Vagina (tissue), 2 donors: ENCODE results near the gene TTI1. TPM values are rescaled to one million over a fixed set of nuclear protein-coding genes. Genes with fewer than 3 reads are reported as not detected.

Source experiments
- DNase-seq, 2 donors: peaks; one replicate each; pipeline ENCODE4 v3.0.0-alpha.2; 2017; ENCODE audit errors: extremely low spot score in 2 of 2
- H3K27ac ChIP-seq: fragments of 200-600 bp; sonication (generic); one replicate; pipeline ENCODE4 v1.5.1; 2019
- H3K27me3 ChIP-seq: fragments of 200-600 bp; sonication (generic); one replicate; pipeline ENCODE4 v1.5.1; 2019
- H3K36me3 ChIP-seq, 2 donors: fragments of 200-600 bp; sonication (generic); one replicate each; pipeline ENCODE4 v1.5.1; 2017 to 2019
- H3K4me1 ChIP-seq: fragments of 200-600 bp; sonication (generic); one replicate; pipeline ENCODE4 v1.5.1; 2019
- H3K4me3 ChIP-seq, 2 donors: fragments of 200-600 bp; sonication (generic); 1 replicate in 1 of 2; 2 replicates in 1 of 2; pipeline ENCODE4 v1.5.1; 2016 to 2019
- H3K9me3 ChIP-seq: fragments of 200-600 bp; sonication (generic); one replicate; pipeline ENCODE4 v1.5.1; 2019
- CTCF ChIP-seq, 3 experiments: fragments of 450-650 bp in 2 of 3; fragments of 200-600 bp in 1 of 3; sonication (generic) in 1 of 3; IDR thresholded peaks; one replicate each; pipeline ENCODE4 v1.5.1; 2017 to 2019; ENCODE audit warnings: antibody characterized with exemption in 3 of 3, mild to moderate bottlenecking in 2 of 3, moderate library complexity in 2 of 3
- POLR2A ChIP-seq, 2 donors: fragments of 450-650 bp; IDR thresholded peaks; one replicate each; pipeline ENCODE4 v1.6.1; 2017; ENCODE audit warnings: antibody characterized with exemption in 2 of 2, mild to moderate bottlenecking in 2 of 2, moderate library complexity in 2 of 2
- POLR2AphosphoS5 ChIP-seq, 2 donors: sonication (generic); formaldehyde crosslinking; IDR thresholded peaks; one replicate each; pipeline ENCODE4 v1.9.0; 2017; ENCODE audit warnings: antibody characterized with exemption in 2 of 2, mild to moderate bottlenecking in 2 of 2, low read depth in 1 of 2; ENCODE audit not compliant: insufficient read depth in 1 of 2
- intact Hi-C: fragments of 100-400 bp; cut with DNase I; formaldehyde crosslinking; loops from one replicate; pipeline ENCODE4 v1.15.1; 2023
- total RNA-seq: library from RNA; depleted of rRNA; stranded (reverse); fragments of >200 nt; gene quantifications from one replicate; pipeline ENCODE4 v1.2.3, GENCODE V29; 2016

TTI1 gene
- total RNA-seq, 1 donor from 2014 or later, result 13.5 TPM

GRCh38 chr20:37961066-37961465 lies 72.2 kb downstream of the TTI1 start:
- Histone ChIP-seq H3K9me3 (no peaks in the 10 kb centered on the region), H3K27me3 (no peaks in the 10 kb centered on the region), H3K27ac (no peak overlapping the region), H3K4me1 (no peaks in the 10 kb centered on the region), H3K36me3 (no peaks in the 10 kb centered on the region), H3K4me3 (no peak overlapping the region)
- intact Hi-C loops, result no loop called here
- DNase-seq, result no peak
- TF ChIP-seq POLR2AphosphoS5 (IDR thresholded peaks at IDR 0.05; ENCODE audit: insufficient read depth in 1 of 2, low read depth in 1 of 2) (no peak), CTCF (IDR thresholded peaks at IDR 0.05) (no peak), POLR2A (IDR thresholded peaks at IDR 0.05) (no peak)

DNA sequence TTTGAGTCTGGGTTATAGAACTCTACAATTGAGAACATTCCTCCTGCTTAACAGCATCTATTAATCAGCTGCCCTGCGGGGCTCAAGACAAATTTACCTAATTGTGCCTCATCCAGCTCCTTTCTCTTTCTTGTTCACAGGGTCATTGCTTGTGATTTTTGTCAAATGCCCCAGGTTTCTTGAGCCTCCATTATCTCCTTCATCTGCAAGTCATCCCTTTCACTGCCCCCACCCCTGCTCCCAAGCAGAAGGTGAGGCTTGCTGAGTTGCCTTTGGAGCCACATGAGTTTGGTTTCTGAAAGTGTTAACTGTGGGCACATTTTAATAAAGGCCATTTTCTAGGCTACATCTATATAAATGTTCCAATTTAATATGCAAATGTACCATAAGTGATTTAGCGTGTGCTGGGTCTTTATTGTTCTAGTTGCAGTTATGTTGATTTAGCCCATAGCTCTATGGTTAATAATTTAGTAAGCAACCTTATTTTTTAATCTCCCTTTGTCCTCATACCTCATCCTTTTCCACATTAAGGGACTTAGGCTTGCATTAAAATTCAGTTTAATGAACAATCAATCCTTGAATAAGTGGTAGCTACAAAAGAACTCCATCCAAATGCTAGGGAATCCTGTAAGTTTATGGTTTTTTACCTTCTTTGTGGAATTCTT lies 74.3 kb downstream of the TTI1 start:
- Histone ChIP-seq H3K4me1 (no peaks in the 10 kb centered on the region), H3K27ac (no peak overlapping the region), H3K27me3 (no peaks in the 10 kb centered on the region), H3K9me3 (no peaks in the 10 kb centered on the region), H3K36me3 (no peaks in the 10 kb centered on the region), H3K4me3 (no peak overlapping the region)
- no peak for TF ChIP-seq POLR2A (IDR thresholded peaks at IDR 0.05)
- no peak for TF ChIP-seq POLR2AphosphoS5 (IDR thresholded peaks at IDR 0.05; ENCODE audit: insufficient read depth in 1 of 2, low read depth in 1 of 2)
- no peak for TF ChIP-seq CTCF (IDR thresholded peaks at IDR 0.05)
- DNase-seq, result peak in 1 of 2 donors; percentile 18
- intact Hi-C loops, result no loop called here

GRCh38 chr20:37956107-37956585 lies 77.1 kb downstream of the TTI1 start:
- no peaks in the 10 kb centered on the region for H3K27me3 ChIP-seq
- no peak overlapping the region for H3K27ac ChIP-seq
- no peaks in the 10 kb centered on the region for H3K36me3 ChIP-seq
- DNase-seq, result no peak
- TF ChIP-seq CTCF (IDR thresholded peaks at IDR 0.05) (no peak), POLR2AphosphoS5 (IDR thresholded peaks at IDR 0.05; ENCODE audit: insufficient read depth in 1 of 2, low read depth in 1 of 2) (no peak)
- H3K4me3 ChIP-seq, result no peak overlapping the region
- no peaks in the 10 kb centered on the region for H3K4me1 ChIP-seq
- intact Hi-C loops, result no loop called here
- H3K9me3 ChIP-seq, result no peaks in the 10 kb centered on the region

DNA sequence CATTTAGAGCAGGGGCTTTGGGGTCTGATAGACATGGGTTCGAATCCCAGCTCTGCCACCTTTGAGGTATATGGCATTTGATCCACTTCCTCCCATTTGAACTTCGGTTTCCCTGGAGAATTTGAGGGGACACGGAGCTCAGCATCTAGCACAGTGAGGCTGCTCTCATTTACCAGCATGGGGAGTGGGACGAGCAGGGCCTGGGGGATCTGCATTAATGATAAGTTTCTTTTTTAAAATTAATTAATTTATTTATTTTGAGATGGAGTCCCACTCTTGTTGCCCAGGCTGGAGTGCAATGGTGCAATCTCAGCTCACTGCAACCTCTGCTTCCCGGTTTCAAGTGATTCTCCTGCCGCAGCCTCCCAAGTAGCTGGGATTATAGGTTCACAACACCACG lies 77.7 kb downstream of the TTI1 start:
- DNase-seq, result peak; percentile 31 to 42
- no peaks in the 10 kb centered on the region for H3K27me3 ChIP-seq
- no peak overlapping the region for H3K27ac ChIP-seq
- no peaks in the 10 kb centered on the region for H3K9me3 ChIP-seq
- H3K4me1 ChIP-seq, result no peaks in the 10 kb centered on the region
- no peak overlapping the region for H3K4me3 ChIP-seq
- TF ChIP-seq POLR2A (IDR thresholded peaks at IDR 0.05) (no peak), CTCF (IDR thresholded peaks at IDR 0.05) (no peak), POLR2AphosphoS5 (IDR thresholded peaks at IDR 0.05; ENCODE audit: insufficient read depth in 1 of 2, low read depth in 1 of 2) (no peak)
- intact Hi-C loops, result no loop called here
- no peaks in the 10 kb centered on the region for H3K36me3 ChIP-seq

DNA sequence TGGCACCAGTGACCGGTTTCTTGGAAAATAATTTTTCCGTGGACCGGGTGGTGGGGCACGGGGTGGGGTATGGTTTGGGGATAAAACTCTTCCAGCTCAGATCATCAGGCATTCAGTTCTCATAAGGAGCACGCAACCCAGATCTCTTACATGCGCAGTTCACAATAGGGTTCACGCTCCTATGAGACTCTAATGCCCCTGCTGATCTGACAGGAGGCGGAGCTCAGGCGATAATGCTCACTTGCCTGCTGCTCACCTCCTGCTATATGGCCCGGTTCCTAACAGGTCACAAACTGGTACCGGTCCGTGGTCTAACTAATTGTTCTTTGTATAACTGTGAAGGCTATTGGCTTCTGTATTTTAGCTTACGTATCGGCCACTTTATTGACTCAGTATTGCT lies 78.6 kb downstream of the TTI1 start:
- H3K36me3 ChIP-seq, result no peaks in the 10 kb centered on the region
- H3K4me1 ChIP-seq, result no peaks in the 10 kb centered on the region
- TF ChIP-seq CTCF (IDR thresholded peaks at IDR 0.05) (no peak), POLR2A (IDR thresholded peaks at IDR 0.05) (no peak), POLR2AphosphoS5 (IDR thresholded peaks at IDR 0.05; ENCODE audit: insufficient read depth in 1 of 2, low read depth in 1 of 2) (no peak)
- H3K27ac ChIP-seq, result no peak overlapping the region
- no peaks in the 10 kb centered on the region for H3K27me3 ChIP-seq
- intact Hi-C loops, result no loop called here
- H3K9me3 ChIP-seq, result no peaks in the 10 kb centered on the region
- H3K4me3 ChIP-seq, result no peak overlapping the region
- DNase-seq, result peak in 1 of 2 donors; percentile 54
